ENCODE measurements around the gene GHRHR. TPM values are rescaled to one million over a fixed set of nuclear protein-coding genes. Genes with fewer than 3 reads are reported as not detected.
A peak's percentile ranks its signal among the peaks of the same experiment; 100 is the strongest.

Gene GHRHR
- total and polyA plus RNA-seq, 2 donors = 0.42 to 0.68 TPM

DNA sequence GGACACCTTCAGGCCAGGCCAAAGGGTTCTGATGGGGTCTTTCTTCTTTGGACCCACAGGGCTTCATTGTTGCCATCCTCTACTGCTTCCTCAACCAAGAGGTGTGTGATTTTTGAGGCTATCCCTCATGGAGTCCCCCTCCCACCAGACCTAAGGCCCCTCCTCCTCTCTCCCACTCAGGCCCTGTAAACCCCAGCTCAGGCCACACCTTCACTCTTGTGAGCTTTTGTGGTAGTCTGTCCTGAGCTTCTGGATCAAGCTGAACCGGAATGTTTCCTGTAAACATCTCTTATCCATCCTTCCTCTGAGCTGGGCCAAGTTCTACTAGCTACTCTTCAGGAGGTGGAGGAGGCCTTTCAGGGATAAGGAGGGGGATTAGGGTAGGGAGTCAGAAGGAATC, 13.5 kb downstream of the GHRHR start:
- Histone ChIP-seq H3K36me3 (ENCODE audit: control insufficient read depth in 2 of 2, insufficient read depth in 2 of 2, low read length in 1 of 2) (no peaks in the 10 kb centered on the region), H3K4me3 (ENCODE audit: low read length in 2 of 2) (no peak overlapping the region), H3K4me1 (ENCODE audit: control insufficient read depth in 2 of 2, insufficient read depth in 2 of 2, low read length in 2 of 2) (no peaks in the 10 kb centered on the region), H3K27ac (ENCODE audit: low read depth in 1 of 2, low read length in 1 of 2) (no peak overlapping the region), H3K27me3 (ENCODE audit: control insufficient read depth in 2 of 2, insufficient read depth in 1 of 2, low read length in 1 of 2) (peaks cover 0 to 10% of the 10 kb centered on the region in 2 donors), H3K9me3 (ENCODE audit: control insufficient read depth in 2 of 2, insufficient read depth in 1 of 2, low read length in 1 of 2) (no peaks in the 10 kb centered on the region)
- DNase-seq (ENCODE audit: low read depth in 6 of 9, low spot score in 9 of 9) = no peak
- WGBS = 71% methylated on average over 1 of the region's 1 CpG

DNA sequence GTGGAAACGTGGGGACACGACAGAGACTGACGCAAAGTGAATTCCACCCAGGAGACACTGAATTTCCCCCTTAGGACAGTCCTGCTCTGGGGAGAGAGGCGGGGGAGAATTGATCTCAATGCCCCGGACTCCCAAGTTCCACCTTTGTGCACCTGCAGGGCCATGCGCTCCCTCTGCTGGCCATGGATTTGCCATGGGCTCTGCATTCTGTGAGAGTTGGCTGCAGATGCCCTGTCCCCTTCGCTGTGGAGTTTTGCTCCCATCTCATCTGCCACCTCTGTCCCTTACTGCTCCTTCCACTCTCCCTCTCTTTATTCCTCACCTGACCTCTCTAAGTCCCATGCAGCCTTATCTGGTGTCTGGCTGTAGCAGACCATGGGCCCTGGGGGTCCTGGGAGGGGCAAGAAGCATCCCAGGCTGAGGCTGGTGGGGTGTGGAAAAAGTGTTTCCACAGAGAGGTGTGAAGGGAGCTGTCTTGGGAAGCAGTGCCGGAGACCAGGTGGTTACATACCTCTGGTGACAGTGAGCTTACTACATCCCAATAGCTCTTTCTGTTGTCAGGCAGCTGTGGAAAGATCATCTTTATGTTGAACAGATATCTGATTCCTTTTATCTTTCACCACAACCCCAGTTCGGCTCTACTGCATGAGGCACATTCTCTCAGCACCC, 14.3 kb downstream of the GHRHR start:
- H3K4me1 ChIP-seq (ENCODE audit: control insufficient read depth in 2 of 2, insufficient read depth in 2 of 2, low read length in 2 of 2) = no peaks in the 10 kb centered on the region
- 41% methylated on average over 9 of the region's 9 CpGs for WGBS
- H3K9me3 ChIP-seq (ENCODE audit: control insufficient read depth in 2 of 2, insufficient read depth in 1 of 2, low read length in 1 of 2) = no peaks in the 10 kb centered on the region
- DNase-seq (ENCODE audit: low read depth in 6 of 9, low spot score in 9 of 9) = peak in 2 of 9 donors; percentile 20 to 34
- H3K27ac ChIP-seq (ENCODE audit: low read depth in 1 of 2, low read length in 1 of 2) = no peak overlapping the region
- peaks cover 0 to 8% of the 10 kb centered on the region in 2 donors for H3K27me3 ChIP-seq (ENCODE audit: control insufficient read depth in 2 of 2, insufficient read depth in 1 of 2, low read length in 1 of 2)
- no peaks in the 10 kb centered on the region for H3K36me3 ChIP-seq (ENCODE audit: control insufficient read depth in 2 of 2, insufficient read depth in 2 of 2, low read length in 1 of 2)
- H3K4me3 ChIP-seq (ENCODE audit: low read length in 2 of 2) = no peak overlapping the region

DNA sequence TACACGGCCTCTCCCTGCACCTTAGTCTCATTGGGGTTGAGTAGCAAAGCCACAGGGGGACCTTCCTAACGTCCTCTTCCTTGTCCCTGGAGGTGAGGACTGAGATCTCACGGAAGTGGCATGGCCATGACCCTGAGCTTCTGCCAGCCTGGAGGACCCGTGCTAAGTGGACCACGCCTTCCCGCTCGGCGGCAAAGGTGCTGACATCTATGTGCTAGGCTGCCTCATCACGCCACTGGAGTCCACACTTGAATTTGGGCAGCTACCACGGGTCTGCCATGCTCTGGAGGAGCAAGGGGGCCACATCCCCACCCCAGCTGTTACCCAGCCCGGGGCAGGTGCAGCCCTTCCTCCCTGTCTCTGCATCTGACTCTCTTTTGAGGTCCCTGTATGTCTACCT, 15.3 kb downstream of the GHRHR start:
- Histone ChIP-seq H3K27me3 (ENCODE audit: control insufficient read depth in 2 of 2, insufficient read depth in 1 of 2, low read length in 1 of 2) (peaks cover 0 to 13% of the 10 kb centered on the region in 2 donors), H3K4me1 (ENCODE audit: control insufficient read depth in 2 of 2, insufficient read depth in 2 of 2, low read length in 2 of 2) (no peaks in the 10 kb centered on the region), H3K27ac (ENCODE audit: low read depth in 1 of 2, low read length in 1 of 2) (no peak overlapping the region), H3K9me3 (ENCODE audit: control insufficient read depth in 2 of 2, insufficient read depth in 1 of 2, low read length in 1 of 2) (no peaks in the 10 kb centered on the region), H3K36me3 (ENCODE audit: control insufficient read depth in 2 of 2, insufficient read depth in 2 of 2, low read length in 1 of 2) (no peaks in the 10 kb centered on the region), H3K4me3 (ENCODE audit: low read length in 2 of 2) (no peak overlapping the region)
- DNase-seq (ENCODE audit: low read depth in 6 of 9, low spot score in 9 of 9) = peak in 1 of 9 donors; percentile 12
- 82% methylated on average over 11 of the region's 11 CpGs for WGBS

DNA sequence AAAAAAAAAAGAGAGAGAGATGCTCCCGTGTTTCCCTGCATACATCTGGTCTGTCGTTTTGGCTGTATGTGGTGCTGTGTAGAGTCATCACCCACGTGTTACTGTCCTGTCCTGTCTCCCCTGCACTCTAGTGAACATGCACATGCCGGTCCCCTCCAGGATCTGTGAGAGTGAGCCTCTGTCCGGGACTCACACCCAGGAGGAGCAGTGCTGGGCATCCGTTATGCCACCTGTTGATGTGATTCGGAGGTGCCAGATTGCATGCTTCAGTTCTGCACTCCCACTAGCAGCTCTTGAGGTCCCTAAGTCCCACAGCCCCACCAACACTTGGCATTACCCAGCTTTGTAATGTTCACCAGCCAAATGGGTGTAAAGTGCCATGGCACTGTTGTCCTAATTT, 16.4 kb downstream of the GHRHR start:
- Histone ChIP-seq H3K36me3 (ENCODE audit: control insufficient read depth in 2 of 2, insufficient read depth in 2 of 2, low read length in 1 of 2) (no peaks in the 10 kb centered on the region), H3K27ac (ENCODE audit: low read depth in 1 of 2, low read length in 1 of 2) (no peak overlapping the region)
- no peak for DNase-seq (ENCODE audit: low read depth in 6 of 9, low spot score in 9 of 9)

DNA sequence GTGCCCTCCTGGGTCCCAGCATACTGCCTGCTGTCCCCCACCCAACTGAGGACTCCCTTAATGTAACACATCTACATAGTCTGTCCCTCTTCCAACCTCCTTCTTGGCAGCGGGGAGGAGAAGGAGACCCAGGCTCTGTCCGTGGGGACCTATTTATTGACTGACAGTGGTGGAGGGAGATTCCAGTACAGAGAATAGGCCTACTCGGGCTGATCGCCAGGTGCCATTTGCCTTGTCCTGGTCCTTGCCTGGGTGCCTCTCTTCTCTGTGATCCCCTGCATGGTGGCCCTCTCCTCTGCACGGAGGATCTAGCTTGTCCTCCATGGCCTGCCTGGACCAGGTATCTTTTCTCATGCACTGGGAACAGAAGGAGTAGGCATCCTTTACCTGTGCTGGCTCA, 17.0 kb downstream of the GHRHR start:
- Histone ChIP-seq H3K27ac (ENCODE audit: low read depth in 1 of 2, low read length in 1 of 2) (no peak overlapping the region), H3K4me3 (ENCODE audit: low read length in 2 of 2) (no peak overlapping the region), H3K4me1 (ENCODE audit: control insufficient read depth in 2 of 2, insufficient read depth in 2 of 2, low read length in 2 of 2) (no peaks in the 10 kb centered on the region), H3K9me3 (ENCODE audit: control insufficient read depth in 2 of 2, insufficient read depth in 1 of 2, low read length in 1 of 2) (no peaks in the 10 kb centered on the region), H3K27me3 (ENCODE audit: control insufficient read depth in 2 of 2, insufficient read depth in 1 of 2, low read length in 1 of 2) (peaks cover 0 to 29% of the 10 kb centered on the region in 2 donors), H3K36me3 (ENCODE audit: control insufficient read depth in 2 of 2, insufficient read depth in 2 of 2, low read length in 1 of 2) (no peaks in the 10 kb centered on the region)
- WGBS = 87% methylated on average over 5 of the region's 5 CpGs
- no peak for DNase-seq (ENCODE audit: low read depth in 6 of 9, low spot score in 9 of 9)

More for the DNA sequence above, 16.4 kb downstream of the GHRHR start:
- no peaks in the 10 kb centered on the region for H3K4me1 ChIP-seq (ENCODE audit: control insufficient read depth in 2 of 2, insufficient read depth in 2 of 2, low read length in 2 of 2)
- H3K4me3 ChIP-seq (ENCODE audit: low read length in 2 of 2) = no peak overlapping the region
- 86% methylated on average over 7 of the region's 7 CpGs for WGBS
- H3K27me3 ChIP-seq (ENCODE audit: control insufficient read depth in 2 of 2, insufficient read depth in 1 of 2, low read length in 1 of 2) = peaks cover 0 to 24% of the 10 kb centered on the region in 2 donors
- H3K9me3 ChIP-seq (ENCODE audit: control insufficient read depth in 2 of 2, insufficient read depth in 1 of 2, low read length in 1 of 2) = no peaks in the 10 kb centered on the region

DNA sequence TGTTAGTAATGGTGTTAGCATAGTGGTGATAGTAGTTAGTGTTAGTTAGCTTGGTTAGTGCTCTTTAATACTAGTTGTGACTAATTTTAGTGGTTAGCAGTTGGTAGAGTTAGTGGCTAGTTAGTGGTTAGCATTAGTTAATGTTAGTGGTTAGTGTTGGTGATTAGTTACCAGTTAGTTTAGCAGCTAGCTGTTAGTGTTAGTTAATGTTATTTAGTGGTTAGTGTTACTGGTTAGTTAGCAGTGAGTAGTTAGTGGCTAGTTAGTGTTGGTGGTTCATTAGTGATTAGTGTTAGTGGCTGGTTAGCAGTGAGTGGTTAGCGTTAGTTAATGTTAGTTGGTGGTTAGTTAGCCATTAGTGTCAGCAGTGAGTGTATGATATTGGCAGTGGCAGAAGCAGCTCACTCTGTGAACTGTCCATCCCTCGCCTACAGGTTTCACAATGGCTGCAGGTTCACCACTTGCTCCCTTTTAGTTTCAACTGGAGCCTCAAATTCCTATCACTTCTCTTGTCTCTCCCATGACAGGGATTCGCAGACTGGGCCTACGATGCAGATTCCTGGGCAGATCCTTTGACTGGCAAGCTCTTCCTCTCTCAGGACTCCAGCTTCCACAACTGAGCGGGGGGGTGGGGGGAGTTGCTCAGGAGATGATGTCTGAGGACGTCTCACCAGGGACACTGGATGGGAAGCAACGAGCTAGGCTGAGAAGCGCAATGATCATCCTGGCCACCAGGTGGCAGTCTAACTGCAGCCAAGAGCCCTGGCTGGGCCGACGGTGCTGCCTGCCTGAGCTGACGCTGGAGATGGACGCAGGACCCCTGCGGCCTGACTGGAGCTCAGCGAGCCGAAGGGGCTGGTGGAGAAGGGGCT, 19.5 kb downstream of the GHRHR start:
- peak; percentile 33 to 83 (median 54) for DNase-seq (ENCODE audit: low read depth in 6 of 9, low spot score in 9 of 9)
- H3K4me1 ChIP-seq (ENCODE audit: control insufficient read depth in 2 of 2, insufficient read depth in 2 of 2, low read length in 2 of 2) = no peaks in the 10 kb centered on the region
- no peaks in the 10 kb centered on the region for H3K9me3 ChIP-seq (ENCODE audit: control insufficient read depth in 2 of 2, insufficient read depth in 1 of 2, low read length in 1 of 2)
- H3K27ac ChIP-seq (ENCODE audit: low read depth in 1 of 2, low read length in 1 of 2) = no peak overlapping the region
- 12% methylated on average over 15 of the region's 15 CpGs for WGBS
- no peaks in the 10 kb centered on the region for H3K36me3 ChIP-seq (ENCODE audit: control insufficient read depth in 2 of 2, insufficient read depth in 2 of 2, low read length in 1 of 2)
- H3K4me3 ChIP-seq (ENCODE audit: low read length in 2 of 2) = no peak overlapping the region
- peaks cover 0 to 45% of the 10 kb centered on the region in 2 donors for H3K27me3 ChIP-seq (ENCODE audit: control insufficient read depth in 2 of 2, insufficient read depth in 1 of 2, low read length in 1 of 2)

DNA sequence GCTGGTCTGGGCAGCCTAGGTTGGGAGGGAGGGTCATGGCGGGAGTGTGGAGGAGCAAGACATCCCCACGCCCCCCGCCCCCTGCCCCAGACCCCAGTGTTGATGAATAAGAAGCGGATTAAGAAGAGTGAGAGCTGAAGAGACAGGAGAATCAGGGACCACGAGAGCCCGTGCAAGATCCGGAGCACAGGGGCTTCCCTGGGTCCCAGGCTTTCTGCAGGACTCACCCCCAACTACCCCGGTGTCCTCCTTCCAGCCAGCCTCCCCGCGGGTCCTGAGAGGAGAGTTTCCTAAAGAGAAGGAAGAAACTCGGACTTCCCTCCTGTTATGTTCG, 20.1 kb downstream of the GHRHR start:
- no peak for DNase-seq (ENCODE audit: low read depth in 6 of 9, low spot score in 9 of 9)
- H3K4me3 ChIP-seq (ENCODE audit: low read length in 2 of 2) = no peak overlapping the region
- H3K27ac ChIP-seq (ENCODE audit: low read depth in 1 of 2, low read length in 1 of 2) = no peak overlapping the region
- H3K36me3 ChIP-seq (ENCODE audit: control insufficient read depth in 2 of 2, insufficient read depth in 2 of 2, low read length in 1 of 2) = no peaks in the 10 kb centered on the region
- 25% methylated on average over 12 of the region's 12 CpGs for WGBS
- H3K27me3 ChIP-seq (ENCODE audit: control insufficient read depth in 2 of 2, insufficient read depth in 1 of 2, low read length in 1 of 2) = peaks cover 0 to 45% of the 10 kb centered on the region in 2 donors
- no peaks in the 10 kb centered on the region for H3K9me3 ChIP-seq (ENCODE audit: control insufficient read depth in 2 of 2, insufficient read depth in 1 of 2, low read length in 1 of 2)
- no peaks in the 10 kb centered on the region for H3K4me1 ChIP-seq (ENCODE audit: control insufficient read depth in 2 of 2, insufficient read depth in 2 of 2, low read length in 2 of 2)

DNA sequence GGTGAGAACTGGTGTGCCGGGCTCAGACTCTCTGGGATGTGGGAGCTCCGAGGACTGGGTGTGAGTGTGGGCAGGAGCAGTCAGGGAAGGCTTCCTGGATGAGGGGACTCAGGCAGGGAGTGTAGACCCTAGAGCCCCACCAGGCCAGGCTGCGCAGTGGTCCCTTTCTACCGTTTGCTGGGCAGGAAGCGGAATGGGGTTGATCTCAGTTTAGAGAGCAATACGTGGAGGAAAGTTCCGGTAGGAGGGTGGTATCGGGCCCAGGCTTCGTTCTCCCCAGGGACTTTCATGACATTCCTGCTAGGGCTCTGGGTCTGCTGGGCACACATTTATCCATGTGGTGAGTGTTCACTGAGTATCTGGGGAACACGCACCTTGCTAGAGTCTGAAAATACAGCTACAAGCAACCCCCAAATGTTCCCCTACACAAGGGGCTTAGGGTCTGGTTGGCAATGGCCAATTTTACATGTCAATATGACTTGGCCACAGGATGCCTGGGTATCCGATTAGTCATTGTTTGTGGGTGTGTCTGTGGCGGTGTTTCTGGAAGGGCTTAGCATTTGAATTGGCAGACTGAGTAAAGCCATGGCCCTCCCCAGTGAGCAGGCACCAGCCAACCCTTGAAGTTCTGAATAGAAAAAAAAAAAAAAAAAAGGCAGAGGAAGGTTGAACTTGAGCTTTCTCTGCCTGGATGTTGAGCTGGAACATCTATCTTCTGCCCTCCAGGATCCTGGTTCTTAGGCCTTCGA, 20.8 kb downstream of the GHRHR start:
- Histone ChIP-seq H3K4me1 (ENCODE audit: control insufficient read depth in 2 of 2, insufficient read depth in 2 of 2, low read length in 2 of 2) (no peaks in the 10 kb centered on the region), H3K36me3 (ENCODE audit: control insufficient read depth in 2 of 2, insufficient read depth in 2 of 2, low read length in 1 of 2) (no peaks in the 10 kb centered on the region), H3K4me3 (ENCODE audit: low read length in 2 of 2) (no peak overlapping the region), H3K27ac (ENCODE audit: low read depth in 1 of 2, low read length in 1 of 2) (no peak overlapping the region), H3K9me3 (ENCODE audit: control insufficient read depth in 2 of 2, insufficient read depth in 1 of 2, low read length in 1 of 2) (no peaks in the 10 kb centered on the region), H3K27me3 (ENCODE audit: control insufficient read depth in 2 of 2, insufficient read depth in 1 of 2, low read length in 1 of 2) (peaks cover 0 to 43% of the 10 kb centered on the region in 2 donors)
- no peak for DNase-seq (ENCODE audit: low read depth in 6 of 9, low spot score in 9 of 9)
- WGBS = 70% methylated on average over 13 of the region's 13 CpGs

DNA sequence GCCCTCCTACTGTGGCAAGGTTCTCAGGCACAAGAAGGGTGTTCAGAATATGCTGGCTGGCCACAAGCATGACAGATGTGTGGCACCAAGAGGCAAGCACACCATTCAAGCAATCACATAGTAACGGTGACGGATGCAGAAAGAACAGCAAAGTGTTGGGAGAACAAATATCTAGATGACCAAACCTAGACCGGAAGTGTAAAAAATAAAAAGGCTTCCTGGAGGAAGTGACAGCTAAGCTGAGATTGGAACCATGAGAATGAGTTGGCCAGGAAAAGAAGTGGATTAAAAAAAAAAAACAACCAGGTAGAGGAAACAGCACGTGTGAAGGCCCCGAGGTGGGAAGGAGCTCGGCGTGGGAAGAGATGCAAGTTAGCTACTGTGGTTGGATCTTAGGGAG, 22.0 kb downstream of the GHRHR start:
- H3K9me3 ChIP-seq (ENCODE audit: control insufficient read depth in 2 of 2, insufficient read depth in 1 of 2, low read length in 1 of 2) = no peaks in the 10 kb centered on the region
- no peak for DNase-seq (ENCODE audit: low read depth in 6 of 9, low spot score in 9 of 9)
- H3K27me3 ChIP-seq (ENCODE audit: control insufficient read depth in 2 of 2, insufficient read depth in 1 of 2, low read length in 1 of 2) = peaks cover 0 to 43% of the 10 kb centered on the region in 2 donors
- H3K4me1 ChIP-seq (ENCODE audit: control insufficient read depth in 2 of 2, insufficient read depth in 2 of 2, low read length in 2 of 2) = no peaks in the 10 kb centered on the region
- 64% methylated on average over 7 of the region's 7 CpGs for WGBS
- H3K4me3 ChIP-seq (ENCODE audit: low read length in 2 of 2) = no peak overlapping the region
- H3K36me3 ChIP-seq (ENCODE audit: control insufficient read depth in 2 of 2, insufficient read depth in 2 of 2, low read length in 1 of 2) = no peaks in the 10 kb centered on the region
- no peak overlapping the region for H3K27ac ChIP-seq (ENCODE audit: low read depth in 1 of 2, low read length in 1 of 2)
